Stimulated activated CD8-positive, alpha-beta memory T cell treated with anti-CD3 and anti-CD28 coated beads, Interleukin-15, amount 100 ng/mL, for 48 hours (primary cell): ENCODE results near the gene RNASEL.
A peak's percentile ranks its signal among the peaks of the same experiment; 100 is the strongest.
"Not testable (repeated sequence)": the region's sequence is repeated elsewhere in the genome, so short reads cannot be mapped to it uniquely, and the experiment has no call there.

Source experiments
- DNase-seq, 2 donors: peaks; one replicate each; pipeline ENCODE4 v3.0.0-alpha.2; 2020; ENCODE audit warnings: low read depth in 2 of 2

RNASEL gene, protein sequence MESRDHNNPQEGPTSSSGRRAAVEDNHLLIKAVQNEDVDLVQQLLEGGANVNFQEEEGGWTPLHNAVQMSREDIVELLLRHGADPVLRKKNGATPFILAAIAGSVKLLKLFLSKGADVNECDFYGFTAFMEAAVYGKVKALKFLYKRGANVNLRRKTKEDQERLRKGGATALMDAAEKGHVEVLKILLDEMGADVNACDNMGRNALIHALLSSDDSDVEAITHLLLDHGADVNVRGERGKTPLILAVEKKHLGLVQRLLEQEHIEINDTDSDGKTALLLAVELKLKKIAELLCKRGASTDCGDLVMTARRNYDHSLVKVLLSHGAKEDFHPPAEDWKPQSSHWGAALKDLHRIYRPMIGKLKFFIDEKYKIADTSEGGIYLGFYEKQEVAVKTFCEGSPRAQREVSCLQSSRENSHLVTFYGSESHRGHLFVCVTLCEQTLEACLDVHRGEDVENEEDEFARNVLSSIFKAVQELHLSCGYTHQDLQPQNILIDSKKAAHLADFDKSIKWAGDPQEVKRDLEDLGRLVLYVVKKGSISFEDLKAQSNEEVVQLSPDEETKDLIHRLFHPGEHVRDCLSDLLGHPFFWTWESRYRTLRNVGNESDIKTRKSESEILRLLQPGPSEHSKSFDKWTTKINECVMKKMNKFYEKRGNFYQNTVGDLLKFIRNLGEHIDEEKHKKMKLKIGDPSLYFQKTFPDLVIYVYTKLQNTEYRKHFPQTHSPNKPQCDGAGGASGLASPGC

DNA sequence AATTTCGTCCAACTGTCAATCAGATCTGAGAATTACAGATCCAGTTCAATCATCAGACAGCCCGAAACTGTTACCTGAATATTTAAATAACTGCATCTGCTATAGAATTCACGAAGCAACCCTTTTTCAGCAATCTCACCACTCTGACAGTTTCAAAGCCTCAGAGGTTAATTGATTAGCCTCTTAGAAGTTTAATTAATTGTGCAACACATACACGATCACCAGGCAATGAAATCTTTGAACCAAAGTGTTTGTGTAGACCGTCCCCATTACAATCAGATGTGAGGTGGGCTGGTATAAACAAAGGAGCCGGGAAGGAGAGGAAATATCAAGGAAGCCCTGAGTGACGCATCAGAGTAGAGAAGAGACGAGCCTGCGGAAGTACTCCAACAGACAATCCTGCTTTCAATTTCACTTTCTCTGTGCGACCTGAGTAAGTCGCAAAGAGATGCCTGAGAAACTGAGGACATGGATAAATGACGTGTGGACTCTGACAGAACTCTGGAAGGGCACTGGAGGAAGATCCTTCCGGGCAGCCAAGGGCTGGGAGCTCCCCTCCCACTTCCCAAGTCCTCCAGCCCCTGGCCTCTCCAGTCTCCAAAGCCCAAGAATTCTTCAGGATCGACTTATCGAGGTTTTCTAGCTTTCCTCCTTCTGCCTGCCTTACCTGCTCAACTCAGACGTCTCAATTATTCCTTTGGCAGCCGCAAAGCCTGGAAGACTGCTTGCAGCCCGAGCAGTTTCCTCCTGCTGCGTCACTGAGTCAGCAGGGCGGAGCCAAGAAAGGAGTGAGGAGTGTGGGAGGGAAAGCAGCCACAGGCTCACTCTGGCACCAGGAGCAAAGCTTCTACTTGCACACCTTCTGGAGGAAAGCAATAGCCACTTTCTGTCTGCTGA is at the start of gene RNASEL:
TSS of gene RNASEL (minus strand) at position 757 of the 897 bp plus-strand sequence. CDS start 2,450 bp downstream, outside the sequence.
- DNase-seq: peak in 1 of 2 donors; percentile 46

DNA sequence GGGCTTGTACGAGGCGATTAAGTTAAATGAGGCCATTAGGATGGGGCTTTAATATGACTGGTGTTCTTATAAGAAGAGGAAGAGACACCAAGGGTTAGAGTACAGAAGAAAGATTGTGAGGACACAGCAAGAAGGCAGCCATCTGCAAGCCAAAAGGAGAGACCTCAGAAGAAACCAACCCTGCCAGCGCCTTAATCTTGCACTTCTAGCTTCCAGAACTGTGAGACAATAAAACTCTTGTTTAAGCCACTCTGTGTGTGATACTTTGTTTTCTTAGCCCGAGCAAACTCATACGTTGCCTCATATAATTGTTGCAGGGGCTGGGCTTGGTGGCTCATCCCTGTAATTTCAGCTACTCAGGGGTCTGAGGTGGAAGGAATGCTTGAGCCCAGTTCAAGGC is 48.7 kb upstream of the RNASEL start:
- DNase-seq: no peak

DNA sequence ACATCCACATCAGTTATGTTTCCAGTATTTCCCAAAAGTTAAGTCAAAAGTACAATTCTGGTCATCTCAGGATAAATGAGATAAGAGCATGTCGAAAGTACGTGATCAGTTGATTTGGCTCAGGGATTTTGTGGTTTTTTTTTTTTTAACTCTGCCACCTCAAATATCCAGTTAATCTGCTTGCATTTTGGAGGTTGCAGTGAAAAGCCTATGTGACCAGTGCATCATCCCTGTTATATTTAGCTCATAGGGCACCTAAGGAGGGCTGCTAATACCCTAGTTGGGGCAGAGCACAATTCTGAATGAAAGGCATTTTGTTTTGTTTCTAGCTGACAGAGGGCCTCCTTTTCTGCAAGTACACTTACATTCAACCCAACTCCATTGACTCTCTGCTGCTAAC is 46.8 kb upstream of the RNASEL start:
- DNase-seq: no peak

DNA sequence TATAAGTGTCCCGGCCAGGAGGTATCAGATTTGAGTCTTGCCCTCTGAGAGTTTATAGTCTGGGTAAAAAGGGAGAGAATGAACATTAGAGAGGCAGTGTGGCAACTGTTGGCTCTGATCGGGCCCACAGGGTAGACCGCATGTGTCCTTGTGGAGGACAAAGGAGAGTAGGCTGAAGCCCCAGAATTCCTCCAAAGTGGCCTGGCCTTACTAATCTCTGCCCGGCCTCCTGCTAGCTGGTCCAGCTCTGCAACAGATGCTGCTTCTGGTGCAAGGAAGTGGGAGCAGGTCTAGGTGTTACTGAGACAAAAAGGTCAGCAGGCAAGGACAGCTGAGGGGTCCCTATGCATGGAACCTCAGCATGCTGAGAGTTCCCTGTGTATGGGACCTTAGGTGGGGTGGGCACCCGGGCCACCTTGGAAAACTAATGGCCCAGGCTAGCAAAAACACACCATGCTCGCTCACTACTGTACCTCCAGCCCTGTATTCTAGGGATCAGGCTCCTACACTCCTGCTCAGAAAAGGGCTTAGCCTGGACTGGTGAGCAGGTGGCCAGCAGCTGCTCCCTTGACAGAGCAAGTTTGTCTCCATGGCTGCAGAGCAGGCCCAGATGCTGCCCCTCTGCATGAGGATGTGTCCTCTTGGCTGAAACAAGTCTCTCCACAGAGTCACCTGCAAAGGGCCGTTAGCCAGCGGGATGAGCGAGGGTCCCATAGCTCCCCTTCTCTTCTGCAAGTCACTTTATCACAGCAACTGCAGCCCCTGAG is 45.4 kb upstream of the RNASEL start:
- DNase-seq: no peak

DNA sequence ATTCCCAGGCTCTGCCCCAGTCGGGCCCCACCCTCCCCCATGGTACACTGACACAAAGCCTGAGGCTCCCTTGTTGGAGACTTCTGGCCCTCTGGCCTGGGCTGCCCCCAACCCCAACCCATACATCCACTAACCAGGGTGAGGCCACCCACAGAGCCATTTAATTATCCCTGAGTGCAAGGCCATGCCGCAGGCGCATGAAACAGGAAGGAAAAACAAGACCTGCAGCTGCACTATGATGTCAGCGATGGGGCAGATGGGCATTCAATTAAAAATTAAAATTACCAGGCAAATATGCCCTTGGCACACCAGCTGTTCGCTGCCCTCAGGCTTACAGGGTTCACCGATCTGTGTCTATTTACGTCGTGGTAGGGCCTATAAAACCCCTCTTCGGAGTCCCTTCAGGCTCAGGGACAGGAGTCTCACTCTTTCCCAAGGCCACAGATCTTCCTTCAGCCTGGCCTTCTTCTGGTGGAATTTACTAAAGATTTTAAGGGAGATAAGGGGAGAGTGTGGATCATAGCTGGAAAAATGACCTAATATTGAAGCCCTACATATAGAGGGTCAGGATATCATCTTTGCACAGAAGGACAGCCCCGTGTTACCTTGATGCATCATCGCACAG is 44.7 kb upstream of the RNASEL start:
- DNase-seq: no peak

DNA sequence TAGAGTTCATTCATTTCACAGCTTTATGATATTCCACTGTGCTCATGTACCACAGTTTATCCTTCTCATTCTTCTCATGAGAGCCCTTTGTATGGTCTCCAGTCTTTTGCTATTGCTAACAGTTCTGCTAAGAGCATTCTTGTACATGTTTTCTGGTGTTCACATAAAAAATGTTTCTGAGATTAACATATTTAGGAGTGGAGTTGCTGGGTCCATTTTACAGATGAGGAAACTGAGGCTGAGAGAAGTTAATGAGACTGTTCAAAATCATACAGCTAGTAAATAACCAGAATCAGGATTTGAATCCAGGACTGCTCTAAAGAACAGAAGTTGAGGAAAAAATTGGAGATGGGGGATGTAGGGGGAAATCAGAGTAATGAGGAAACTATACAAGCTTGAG is 44.0 kb upstream of the RNASEL start:
- no peak for DNase-seq

DNA sequence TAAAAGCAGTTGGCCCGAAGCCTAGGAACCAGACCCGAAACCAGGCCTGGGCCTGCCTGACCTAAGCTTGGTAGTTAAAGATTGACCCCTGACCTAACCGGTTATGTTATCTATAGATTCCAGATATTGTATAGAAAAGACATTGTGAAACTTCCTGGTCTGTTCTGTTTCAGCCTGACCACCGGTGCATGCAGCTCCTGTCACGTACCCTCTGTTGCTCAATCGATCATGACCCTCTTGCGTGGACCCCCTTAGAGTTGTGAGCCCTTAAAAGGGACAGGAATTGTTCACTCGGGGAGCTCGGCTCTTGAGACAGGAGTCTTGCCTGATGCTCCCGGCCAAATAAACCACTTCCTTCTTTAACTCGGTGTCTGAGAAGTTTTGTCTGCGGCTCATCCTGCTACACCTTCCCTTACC is 43.4 kb upstream of the RNASEL start:
- DNase-seq: not testable (repeated sequence)

DNA sequence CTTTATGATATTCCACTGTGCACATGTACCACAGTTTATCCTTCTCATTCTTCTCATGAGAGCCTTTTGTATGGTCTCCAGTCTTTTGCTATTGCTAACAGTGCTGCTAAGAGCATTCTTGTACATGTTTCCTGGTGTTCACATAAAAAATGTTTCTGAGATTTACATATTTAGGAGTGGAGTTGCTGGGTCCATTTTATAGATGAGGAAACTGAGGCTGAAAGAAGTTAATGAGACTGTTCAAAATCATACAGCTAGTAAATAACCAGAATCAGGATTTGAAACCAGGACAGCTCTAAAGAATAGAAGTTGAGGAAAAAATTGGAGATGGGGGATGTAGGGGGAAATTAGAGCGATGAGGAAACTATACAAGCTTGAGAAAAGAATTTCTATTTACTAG is 42.9 kb upstream of the RNASEL start:
- DNase-seq: no peak

DNA sequence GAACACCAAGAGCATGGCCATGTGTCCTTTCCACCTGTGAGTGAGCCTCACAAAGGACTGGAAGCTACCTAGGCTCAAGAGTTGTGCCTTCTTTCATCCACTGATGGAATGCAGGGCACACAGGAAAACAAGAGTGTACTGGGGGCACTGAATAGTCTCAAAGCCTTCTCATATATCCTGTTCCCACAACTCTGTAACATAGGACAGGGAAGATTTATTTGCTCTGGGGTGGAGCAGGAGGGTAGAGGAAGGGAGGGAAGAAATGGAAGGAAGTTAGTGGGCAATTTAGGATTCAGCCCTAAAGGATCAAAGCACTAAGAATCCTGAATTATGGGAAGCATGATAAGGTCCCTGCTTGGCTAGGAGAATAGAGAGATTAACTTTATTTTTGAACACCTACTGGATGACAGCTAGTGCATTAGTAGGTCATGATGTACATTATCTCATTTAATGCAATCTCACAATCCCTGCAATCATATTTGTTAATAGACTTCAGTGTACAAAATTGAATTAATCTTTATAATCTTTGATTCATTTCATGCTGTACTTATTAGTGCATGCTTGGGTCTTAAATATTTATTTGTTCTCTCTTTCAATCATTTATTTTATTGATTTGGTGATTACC is 42.1 kb upstream of the RNASEL start:
- DNase-seq: no peak

DNA sequence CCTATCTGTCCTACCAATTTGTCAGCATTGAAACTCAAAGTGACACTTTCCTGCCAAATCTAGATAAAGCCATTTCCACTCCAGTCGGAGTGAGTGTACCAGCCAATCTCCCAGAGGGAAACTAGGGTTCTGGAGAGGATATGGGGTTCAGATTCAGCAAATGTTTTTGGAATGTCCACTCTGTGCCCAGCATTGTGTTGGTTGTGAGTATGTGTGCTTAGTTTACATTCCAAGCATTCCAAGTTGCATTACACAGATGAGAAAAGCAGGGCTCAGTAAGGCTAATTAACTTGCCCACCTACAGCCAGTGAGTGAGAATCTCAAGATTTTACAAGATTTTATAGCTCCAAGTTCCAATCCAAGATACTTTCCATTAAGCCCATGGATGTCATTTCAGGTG is 41.5 kb upstream of the RNASEL start:
- DNase-seq: no peak

DNA sequence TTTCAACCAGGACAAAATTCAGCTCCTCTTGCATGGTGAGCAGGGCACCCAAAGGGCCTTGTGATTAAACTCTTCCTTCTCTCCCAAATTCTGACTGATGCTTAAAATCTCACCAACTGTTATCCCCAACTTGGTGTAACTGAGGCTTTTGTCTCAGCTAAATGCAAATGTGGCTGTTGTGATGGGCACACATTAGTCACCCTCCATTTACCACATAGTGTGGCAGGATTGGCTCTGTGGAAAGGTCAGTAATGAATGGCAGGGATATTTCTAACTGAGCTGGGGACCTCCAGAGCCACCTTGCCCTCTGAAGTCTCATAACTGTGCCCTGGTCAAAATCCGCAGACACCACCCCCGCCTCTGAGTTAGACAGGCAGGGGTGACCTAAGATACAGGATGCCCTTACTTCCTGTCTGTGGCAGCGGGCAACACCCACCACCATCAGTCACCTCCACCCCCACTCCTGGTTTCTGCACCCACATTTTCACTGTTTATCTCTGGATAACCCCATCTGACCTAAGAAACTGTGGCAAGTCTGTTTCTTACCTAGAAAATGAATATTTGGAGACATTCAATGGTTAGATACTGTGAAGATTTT is 40.5 kb upstream of the RNASEL start:
- DNase-seq: peak; percentile 73 to 85

DNA sequence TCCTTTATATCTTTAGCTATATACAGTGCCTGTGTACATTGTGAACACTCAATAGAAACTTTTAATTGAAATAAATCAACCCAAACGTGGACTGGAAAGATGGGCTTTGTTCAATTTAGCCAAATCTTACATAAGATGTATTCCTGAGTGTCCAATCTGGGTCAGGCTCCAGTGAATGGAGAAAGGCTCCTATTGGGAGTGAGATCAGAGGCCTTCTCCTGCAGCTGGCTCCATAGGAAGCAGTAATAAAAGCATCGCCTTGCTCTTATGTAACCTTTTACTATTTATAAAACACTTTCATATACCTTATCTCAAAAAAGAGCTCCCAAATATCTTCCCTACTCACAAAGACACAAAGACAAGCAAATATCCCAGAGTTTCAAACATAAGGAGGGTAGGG is 40.0 kb upstream of the RNASEL start:
- DNase-seq: no peak

DNA sequence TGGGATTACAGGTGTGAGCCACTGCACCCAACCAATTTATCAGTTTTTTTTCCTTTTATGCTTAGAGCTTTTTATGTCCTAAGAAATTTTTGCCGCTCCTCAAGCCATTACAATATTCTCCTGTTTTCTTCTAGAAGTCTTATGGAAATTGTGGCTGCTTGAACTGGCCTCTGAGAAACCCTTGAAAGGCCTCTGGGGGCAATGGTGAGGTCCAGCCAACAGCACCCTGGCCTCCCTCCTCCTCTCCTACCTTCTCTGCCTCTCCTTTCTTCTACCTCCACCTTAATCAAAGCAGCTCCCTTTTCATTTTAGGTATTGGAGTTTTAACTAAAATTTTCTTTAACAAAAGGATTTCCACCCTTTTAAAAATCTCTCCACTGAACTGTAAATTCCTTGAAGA is 39.6 kb upstream of the RNASEL start:
- DNase-seq: no peak

DNA sequence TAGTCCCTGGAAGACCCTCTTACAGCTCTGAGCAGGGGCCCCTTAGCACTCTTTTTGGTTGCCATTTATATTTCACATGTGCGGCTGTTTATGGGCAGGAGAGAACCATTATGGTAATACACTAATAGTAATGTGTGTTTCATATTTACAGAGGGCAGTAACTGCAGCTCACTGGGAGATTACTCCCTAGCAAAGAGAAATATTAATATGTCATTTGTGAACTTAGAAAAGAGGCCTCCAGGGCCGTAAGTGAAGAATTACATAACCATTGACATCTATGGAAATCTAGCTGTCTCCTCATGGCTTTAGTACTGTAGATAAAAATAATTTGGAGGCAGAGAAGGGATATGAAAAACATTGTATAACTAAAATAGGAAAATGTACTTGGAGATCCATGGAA is 38.6 kb upstream of the RNASEL start:
- no peak for DNase-seq

DNA sequence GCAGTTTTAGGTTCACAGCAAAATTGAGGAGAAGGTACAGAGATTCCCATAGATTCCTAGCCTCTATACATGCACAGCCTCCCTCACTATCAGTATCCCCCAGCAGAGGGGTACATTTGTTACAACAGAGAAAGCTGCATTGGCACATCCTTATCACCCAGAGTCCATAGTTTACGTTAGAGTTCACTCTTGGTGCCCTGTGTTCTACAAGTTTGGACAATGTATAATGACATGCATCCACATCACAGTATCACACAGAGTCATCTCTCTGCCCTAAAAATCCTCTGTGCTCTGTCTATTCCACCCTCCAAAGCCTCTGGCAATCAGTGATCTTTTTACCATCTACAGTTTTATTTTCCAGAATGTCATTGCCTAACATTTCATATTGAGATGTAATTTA is 37.5 kb upstream of the RNASEL start:
- DNase-seq: no peak

DNA sequence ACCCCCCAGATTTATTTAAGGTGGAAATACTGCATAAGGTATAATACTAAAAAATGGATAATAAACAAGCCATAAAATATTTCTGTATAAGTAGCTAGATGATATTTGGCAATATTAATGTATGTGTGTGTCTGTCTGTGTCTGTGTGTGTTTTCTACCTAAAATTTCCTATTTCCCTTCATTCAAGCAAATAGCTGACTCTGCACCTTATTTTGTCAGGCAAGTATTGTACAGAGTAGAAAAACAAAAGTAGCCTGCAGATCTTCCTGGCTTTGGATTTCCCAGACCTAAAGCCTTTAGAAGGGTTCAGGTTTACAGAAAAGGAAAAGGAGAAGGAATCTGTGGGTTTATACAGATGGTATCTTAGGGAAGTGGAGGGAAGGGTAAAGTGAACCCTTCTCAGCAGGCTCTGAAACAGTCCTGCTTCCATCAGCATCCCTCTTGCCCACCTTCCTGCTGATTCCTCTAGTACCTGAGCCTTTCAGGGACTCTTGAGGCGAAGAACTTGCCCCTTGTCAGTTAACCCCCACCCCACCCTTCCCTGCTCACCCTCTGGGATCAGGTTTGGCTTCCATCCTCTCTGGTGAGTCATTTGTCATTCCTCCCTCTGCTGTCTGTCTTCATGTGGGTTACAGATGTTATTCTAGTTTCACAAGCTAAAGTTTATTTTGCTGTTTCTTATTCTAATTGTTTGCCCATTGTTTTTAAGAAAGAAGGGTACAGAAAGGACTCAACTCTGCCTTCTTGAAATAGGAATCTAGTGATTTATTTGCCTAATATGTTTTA is 36.9 kb upstream of the RNASEL start:
- DNase-seq: no peak

DNA sequence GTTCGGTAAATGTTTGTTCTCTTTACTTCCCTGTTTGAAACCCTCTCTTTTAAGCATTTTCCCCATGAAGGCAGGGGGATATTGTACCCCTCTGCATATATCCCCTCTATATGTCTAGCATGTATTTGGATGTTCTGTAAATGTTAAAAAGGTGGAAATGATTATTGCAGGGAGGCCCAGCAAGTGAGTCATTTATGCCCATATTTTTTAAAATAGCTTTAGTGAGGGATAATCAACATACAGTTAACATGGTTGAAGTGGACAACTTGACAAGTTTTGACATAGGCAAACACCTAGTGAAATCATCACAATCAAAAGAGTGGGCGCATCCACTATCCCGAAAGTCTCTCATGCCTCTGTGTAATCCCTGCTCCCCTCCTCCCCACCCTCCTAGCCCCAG is 36.0 kb upstream of the RNASEL start:
- DNase-seq: no peak

DNA sequence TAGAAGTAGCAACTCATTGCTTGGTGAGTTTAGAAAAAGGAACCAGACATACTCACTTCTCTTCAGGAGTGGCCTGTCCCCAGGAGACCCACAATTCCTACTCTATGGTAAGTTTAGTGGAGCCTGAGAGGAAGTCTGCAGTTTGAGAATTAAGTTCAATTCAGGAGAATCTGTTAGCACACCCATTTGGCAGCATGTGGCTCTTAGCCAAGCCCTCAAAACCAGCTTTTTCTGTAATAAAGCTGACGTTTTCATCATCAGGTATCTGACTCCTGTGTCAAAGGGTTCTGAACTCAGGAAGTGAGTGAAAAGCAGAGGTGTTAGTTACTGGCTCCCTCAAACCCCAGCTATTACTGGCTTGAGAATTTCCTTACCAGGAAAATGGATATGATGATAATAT is 35.5 kb upstream of the RNASEL start:
- no peak for DNase-seq

DNA sequence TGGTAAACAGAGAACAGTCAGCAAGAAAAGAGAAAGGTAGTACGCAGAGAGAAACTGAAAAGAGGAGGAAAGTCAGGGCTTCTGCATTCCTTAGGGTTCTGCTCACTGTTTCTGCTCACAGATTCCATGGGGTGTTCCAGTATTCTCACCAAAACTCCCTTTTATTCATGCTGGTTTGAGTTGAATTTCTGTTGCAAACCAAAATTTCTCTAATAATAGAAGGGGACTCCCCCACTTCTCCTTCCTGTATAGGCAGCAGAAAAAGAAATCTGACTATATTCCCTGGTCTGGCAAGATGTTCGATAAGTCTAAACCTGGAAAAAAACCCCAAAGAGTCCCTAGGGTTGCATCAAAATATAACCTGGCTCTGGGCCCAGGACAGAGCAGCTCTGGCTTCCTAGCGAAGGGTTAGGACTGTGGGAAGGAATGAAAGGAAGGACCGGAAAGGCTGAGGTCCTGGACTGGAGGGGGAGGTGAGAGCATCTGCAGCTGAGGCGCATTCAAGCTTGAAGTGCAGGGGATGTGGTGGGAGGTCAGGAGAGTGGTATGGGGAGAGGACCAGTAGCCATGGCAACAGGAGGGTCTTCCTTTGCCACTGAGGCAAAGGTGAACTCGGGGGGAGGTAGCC is 34.0 kb upstream of the RNASEL start:
- DNase-seq: no peak
